Measurements from ENCODE around the gene SYT6.

DNA sequence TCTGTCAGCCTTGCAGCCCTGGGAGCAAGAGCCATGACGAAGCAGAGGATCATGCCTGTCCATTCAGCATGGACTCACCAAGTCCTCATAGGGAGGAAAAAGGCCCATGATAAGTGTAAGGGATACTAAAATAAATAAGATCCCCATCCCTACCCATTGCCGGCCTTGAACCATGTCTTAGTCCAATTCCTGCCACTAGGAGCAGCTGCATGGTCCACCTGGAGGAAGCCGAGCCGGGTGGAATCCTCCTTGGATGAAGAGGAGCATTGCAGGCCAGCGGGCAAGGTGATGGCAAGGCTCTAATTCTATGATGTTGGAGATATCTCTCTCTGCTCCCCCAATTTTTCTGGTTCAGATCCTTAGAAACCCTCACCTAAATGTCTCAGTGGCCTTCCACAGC lies 38.7 kb upstream of the SYT6 start:
- TF ChIP-seq, protein P1, sequence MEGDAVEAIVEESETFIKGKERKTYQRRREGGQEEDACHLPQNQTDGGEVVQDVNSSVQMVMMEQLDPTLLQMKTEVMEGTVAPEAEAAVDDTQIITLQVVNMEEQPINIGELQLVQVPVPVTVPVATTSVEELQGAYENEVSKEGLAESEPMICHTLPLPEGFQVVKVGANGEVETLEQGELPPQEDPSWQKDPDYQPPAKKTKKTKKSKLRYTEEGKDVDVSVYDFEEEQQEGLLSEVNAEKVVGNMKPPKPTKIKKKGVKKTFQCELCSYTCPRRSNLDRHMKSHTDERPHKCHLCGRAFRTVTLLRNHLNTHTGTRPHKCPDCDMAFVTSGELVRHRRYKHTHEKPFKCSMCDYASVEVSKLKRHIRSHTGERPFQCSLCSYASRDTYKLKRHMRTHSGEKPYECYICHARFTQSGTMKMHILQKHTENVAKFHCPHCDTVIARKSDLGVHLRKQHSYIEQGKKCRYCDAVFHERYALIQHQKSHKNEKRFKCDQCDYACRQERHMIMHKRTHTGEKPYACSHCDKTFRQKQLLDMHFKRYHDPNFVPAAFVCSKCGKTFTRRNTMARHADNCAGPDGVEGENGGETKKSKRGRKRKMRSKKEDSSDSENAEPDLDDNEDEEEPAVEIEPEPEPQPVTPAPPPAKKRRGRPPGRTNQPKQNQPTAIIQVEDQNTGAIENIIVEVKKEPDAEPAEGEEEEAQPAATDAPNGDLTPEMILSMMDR (IDR thresholded peaks at IDR 0.05 in 8 of 11, conservative IDR thresholded peaks at IDR 0.05 in 3 of 11): no peak
- no peak for TF ChIP-seq POLR2AphosphoS5 (IDR thresholded peaks at IDR 0.05)
- no peak for TF ChIP-seq POLR2A (IDR thresholded peaks at IDR 0.05)
